GM12892 (cell line): ENCODE data around the gene RFC5.

Experiments
- POLR2A ChIP-seq: IDR thresholded peaks from 2 replicates; pipeline ENCODE4 v1.6.1; 2011; ENCODE audit warnings: low read depth, low read length, control low read depth
- POLR2AphosphoS5 ChIP-seq: IDR thresholded peaks from 2 replicates; pipeline ENCODE4 v1.6.1; 2011; ENCODE audit warnings: low read depth, low read length, control low read depth

DNA sequence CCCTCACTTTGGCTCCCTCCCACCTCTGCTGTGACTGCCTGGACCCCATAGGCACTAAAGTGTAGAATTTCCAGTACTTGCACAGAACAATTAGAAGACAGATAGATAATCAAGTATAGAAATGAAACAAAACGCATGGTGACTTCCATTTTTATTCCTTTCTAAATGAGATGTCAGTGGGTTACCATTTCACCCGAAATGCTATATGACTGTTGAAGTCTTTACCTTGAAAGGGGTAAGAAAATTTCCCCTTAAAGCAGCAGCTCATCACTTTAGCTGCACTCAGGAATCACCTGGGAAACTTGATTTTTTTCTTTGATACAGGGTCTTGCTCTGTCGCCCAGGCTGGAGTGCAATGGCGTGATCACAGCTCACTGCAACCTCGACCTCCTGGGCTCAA, 35.2 kb upstream of the RFC5 start:
- TF ChIP-seq POLR2A (no peak), POLR2AphosphoS5 (no peak)
